Measurements from ENCODE around the gene ANAPC1.
"Not testable (repeated sequence)": the region's sequence is repeated elsewhere in the genome, so short reads cannot be mapped to it uniquely, and the experiment has no call there.

GRCh38 chr2:111772180-111772579 is 111.8 kb downstream of the ANAPC1 start:
- not testable (repeated sequence) for TF ChIP-seq POLR2A (IDR thresholded peaks at IDR 0.05; ENCODE audit: low read depth, low read length); POLR2AphosphoS5 (IDR thresholded peaks at IDR 0.05; ENCODE audit: low read depth, low read length); TAF1 (IDR thresholded peaks at IDR 0.05; ENCODE audit: borderline replicate concordance, low read depth, low read length)

All from GM12892 (cell line).